HG03354 (cell line): ENCODE data around the gene GRIK4.
"Not testable (repeated sequence)": the region's sequence is repeated elsewhere in the genome, so short reads cannot be mapped to it uniquely, and the experiment has no call there.

ENCODE experiments used
- ATAC-seq: cut with Tn5 transposase; IDR thresholded peaks from one replicate; pipeline ENCODE4 v1.9.1; 2021; ENCODE audit warnings: mild to moderate bottlenecking; ENCODE audit not compliant: unreplicated experiment, poor library complexity, severe bottlenecking

The GRIK4 gene

GRCh38 chr11:120749395-120749794 lies 237.8 kb downstream of the GRIK4 start:
- no peak for ATAC-seq

- no peak for ATAC-seq
Observed at GRCh38 chr11:120750647-120751549, 239.3 kb downstream of the GRIK4 start.

- no peak for ATAC-seq
Observed at GRCh38 chr11:120751550-120751949, 240.0 kb downstream of the GRIK4 start.

GRCh38 chr11:120752668-120753067 lies 241.1 kb downstream of the GRIK4 start:
- no peak for ATAC-seq

GRCh38 chr11:120756931-120757330 lies 245.4 kb downstream of the GRIK4 start:
- ATAC-seq = no peak

- ATAC-seq = no peak
Observed at GRCh38 chr11:120759046-120759445, 247.5 kb downstream of the GRIK4 start.

- ATAC-seq = not testable (repeated sequence)
Observed at GRCh38 chr11:120765710-120766109, 254.2 kb downstream of the GRIK4 start.

GRCh38 chr11:120766318-120766717 lies 254.8 kb downstream of the GRIK4 start:
- ATAC-seq = no peak

- no peak for ATAC-seq
Observed at GRCh38 chr11:120768949-120769348, 257.4 kb downstream of the GRIK4 start.

GRCh38 chr11:120769906-120770305 lies 258.4 kb downstream of the GRIK4 start:
- ATAC-seq = no peak

- no peak for ATAC-seq
Observed at GRCh38 chr11:120771551-120772060, 260.1 kb downstream of the GRIK4 start.

- peak; percentile 85 for ATAC-seq
Observed at GRCh38 chr11:120773501-120774031, 262.0 kb downstream of the GRIK4 start.

- no peak for ATAC-seq
Observed at GRCh38 chr11:120774591-120775386, 263.2 kb downstream of the GRIK4 start.

GRCh38 chr11:120775986-120776951 lies 264.7 kb downstream of the GRIK4 start:
- no peak for ATAC-seq

GRCh38 chr11:120778685-120779490 lies 267.3 kb downstream of the GRIK4 start:
- no peak for ATAC-seq

GRCh38 chr11:120780239-120780638 lies 268.7 kb downstream of the GRIK4 start:
- ATAC-seq = no peak

- no peak for ATAC-seq
Observed at GRCh38 chr11:120781486-120782120, 270.1 kb downstream of the GRIK4 start.
